ENCODE results near the gene DCC. TPM values are rescaled to one million over a fixed set of nuclear protein-coding genes. Genes with fewer than 3 reads are reported as not detected.

Gene DCC
- total RNA-seq, 4 donors from 2014 or later = 0.27 to 2.5 TPM; not detected in 2

- no peaks in the 10 kb centered on the region for H3K27me3 ChIP-seq
Observed at GRCh38 chr18:53147472-53147871, 807.5 kb downstream of the DCC start.

GRCh38 chr18:53148123-53148522 is 808.1 kb downstream of the DCC start:
- no peak overlapping the region for H3K4me3 ChIP-seq
- intact Hi-C loops (cut with DNase I; ENCODE audit: low total_unique reads) = no loop called here
- no peaks in the 10 kb centered on the region for H3K9me3 ChIP-seq
- WGBS, 2 donors (ENCODE audit: low coverage in 1 of 2) = 64 to 69% methylated on average over 3 to 5 of the region's 5 CpGs
- H3K4me1 ChIP-seq = no peaks in the 10 kb centered on the region
- H3K36me3 ChIP-seq = no peaks in the 10 kb centered on the region
- DNase-seq = no peak
- in situ Hi-C loops (cut with MboI; ENCODE audit: low pct_ligation_motif_present in 1 of 4, low pct_unique_long_range_greater_than_20kb in 1 of 4, low sequenced_read_pairs in 3 of 4) = no loop called here
- H3K27me3 ChIP-seq = no peaks in the 10 kb centered on the region
- no peak overlapping the region for H3K27ac ChIP-seq
- TF ChIP-seq POLR2AphosphoS5 (IDR thresholded peaks at IDR 0.05) (no peak), CTCF (IDR thresholded peaks at IDR 0.05) (no peak), POLR2A (IDR thresholded peaks at IDR 0.05) (no peak)

More at GRCh38 chr18:53147472-53147871, 807.5 kb downstream of the DCC start:
- in situ Hi-C loops (cut with MboI; ENCODE audit: low pct_ligation_motif_present in 1 of 4, low pct_unique_long_range_greater_than_20kb in 1 of 4, low sequenced_read_pairs in 3 of 4) (no loop called here), intact Hi-C loops (cut with DNase I; ENCODE audit: low total_unique reads) (no loop called here)
- Histone ChIP-seq H3K9me3 (no peaks in the 10 kb centered on the region), H3K27ac (no peak overlapping the region), H3K36me3 (no peaks in the 10 kb centered on the region), H3K4me3 (no peak overlapping the region), H3K4me1 (no peaks in the 10 kb centered on the region)
- no peak for DNase-seq
- no peak for TF ChIP-seq POLR2AphosphoS5 (IDR thresholded peaks at IDR 0.05)
- TF ChIP-seq EP300 (IDR thresholded peaks at IDR 0.05; ENCODE audit: low read depth) = no peak
- TF ChIP-seq POLR2A (IDR thresholded peaks at IDR 0.05) = no peak
- TF ChIP-seq CTCF (IDR thresholded peaks at IDR 0.05) = no peak

- H3K9me3 ChIP-seq = no peaks in the 10 kb centered on the region
- H3K36me3 ChIP-seq = no peaks in the 10 kb centered on the region
- no peak overlapping the region for H3K4me3 ChIP-seq
- no peak for DNase-seq
- in situ Hi-C loops (cut with MboI; ENCODE audit: low pct_ligation_motif_present in 1 of 4, low pct_unique_long_range_greater_than_20kb in 1 of 4, low sequenced_read_pairs in 3 of 4) = no loop called here
- intact Hi-C loops (cut with DNase I; ENCODE audit: low total_unique reads) = no loop called here
- no peaks in the 10 kb centered on the region for H3K4me1 ChIP-seq
- no peak overlapping the region for H3K27ac ChIP-seq
- no peaks in the 10 kb centered on the region for H3K27me3 ChIP-seq
- TF ChIP-seq EP300 (IDR thresholded peaks at IDR 0.05; ENCODE audit: low read depth) = no peak
- TF ChIP-seq POLR2A (IDR thresholded peaks at IDR 0.05) = no peak
- TF ChIP-seq CTCF (IDR thresholded peaks at IDR 0.05) = no peak
- no peak for TF ChIP-seq POLR2AphosphoS5 (IDR thresholded peaks at IDR 0.05)
- 86 to 88% methylated on average over 1 to 2 of the region's 2 CpGs for WGBS, 2 donors (ENCODE audit: low coverage in 1 of 2)
Observed at GRCh38 chr18:53152476-53152875, 812.5 kb downstream of the DCC start.

GRCh38 chr18:53153281-53153680 is 813.3 kb downstream of the DCC start:
- Histone ChIP-seq H3K9me3 (no peaks in the 10 kb centered on the region), H3K36me3 (no peaks in the 10 kb centered on the region), H3K27ac (no peak overlapping the region), H3K27me3 (no peaks in the 10 kb centered on the region), H3K4me1 (no peaks in the 10 kb centered on the region), H3K4me3 (no peak overlapping the region)
- intact Hi-C loops (cut with DNase I; ENCODE audit: low total_unique reads) = no loop called here
- WGBS, 2 donors (ENCODE audit: low coverage in 1 of 2) = 38 to 44% methylated on average over 4 of the region's 4 CpGs
- TF ChIP-seq CTCF (IDR thresholded peaks at IDR 0.05) (peak in 2 of 5 experiments; percentile 15 to 30), POLR2AphosphoS5 (IDR thresholded peaks at IDR 0.05) (no peak), POLR2A (IDR thresholded peaks at IDR 0.05) (no peak), EP300 (IDR thresholded peaks at IDR 0.05; ENCODE audit: low read depth) (no peak)
- in situ Hi-C loops (cut with MboI; ENCODE audit: low pct_ligation_motif_present in 1 of 4, low pct_unique_long_range_greater_than_20kb in 1 of 4, low sequenced_read_pairs in 3 of 4) = no loop called here
- DNase-seq = peak; percentile 11

Data from transverse colon (tissue), 4 donors.